ENCODE measurements around the gene ANO3. TPM values are rescaled to one million over a fixed set of nuclear protein-coding genes. Genes with fewer than 3 reads are reported as not detected.
"Not testable (repeated sequence)": the region's sequence is repeated elsewhere in the genome, so short reads cannot be mapped to it uniquely, and the experiment has no call there.

Gene ANO3
- total RNA-seq, 2 experiments from 2014 or later: not detected

- H3K36me3 Mint-ChIP-seq (ENCODE audit: low read depth): no peaks in the 10 kb centered on the region
- intact Hi-C loops (cut with DNase I, micrococcal nuclease): no loop called here
- Histone ChIP-seq H3K36me3 (ENCODE audit: insufficient read depth, low read length) (no peaks in the 10 kb centered on the region), H3K9me3 (ENCODE audit: control insufficient read depth in 1 of 2, insufficient read depth in 1 of 2, low read length in 2 of 2) (peaks cover 0 to 4% of the 10 kb centered on the region in 2 experiments), H3K4me1 (ENCODE audit: insufficient read depth, low read length) (no peaks in the 10 kb centered on the region), H3K27ac (ENCODE audit: low read depth in 1 of 2, low read length in 2 of 2) (no peak overlapping the region), H3K4me3 (ENCODE audit: low read length) (no peak overlapping the region), H3K27me3 (ENCODE audit: control insufficient read depth in 1 of 2, insufficient read depth in 2 of 2, low read length in 2 of 2) (no peaks in the 10 kb centered on the region)
- no peak overlapping the region for H3K4me3 Mint-ChIP-seq
- no peak for TF ChIP-seq CTCF (IDR thresholded peaks at IDR 0.05)
- no peaks in the 10 kb centered on the region for H3K4me1 Mint-ChIP-seq (ENCODE audit: low read depth)
- ChIA-PET POLR2A (no interaction called here), CTCF (no interaction called here)
- no peaks in the 10 kb centered on the region for H3K27me3 Mint-ChIP-seq
- DNase-seq (no peak), ATAC-seq (ENCODE audit: poor library complexity) (no peak)
- H3K27ac Mint-ChIP-seq: no peak overlapping the region
- peaks cover 9% of the 10 kb centered on the region for H3K9me3 Mint-ChIP-seq
Measured at GRCh38 chr11:26632691-26633159, 300.8 kb downstream of the ANO3 start.

- DNase-seq; POLR2A ChIA-PET; H3K9me3 ChIP-seq (ENCODE audit: control insufficient read depth in 1 of 2, insufficient read depth in 1 of 2, low read length in 2 of 2); intact Hi-C loops (cut with DNase I, micrococcal nuclease); H3K27ac Mint-ChIP-seq; H3K36me3 ChIP-seq (ENCODE audit: insufficient read depth, low read length); H3K4me3 Mint-ChIP-seq; H3K9me3 Mint-ChIP-seq; H3K4me1 Mint-ChIP-seq (ENCODE audit: low read depth); H3K27ac ChIP-seq (ENCODE audit: low read depth in 1 of 2, low read length in 2 of 2); H3K27me3 ChIP-seq (ENCODE audit: control insufficient read depth in 1 of 2, insufficient read depth in 2 of 2, low read length in 2 of 2); H3K4me3 ChIP-seq (ENCODE audit: low read length); H3K36me3 Mint-ChIP-seq (ENCODE audit: low read depth); ATAC-seq (ENCODE audit: poor library complexity); H3K4me1 ChIP-seq (ENCODE audit: insufficient read depth, low read length); H3K27me3 Mint-ChIP-seq: not testable (repeated sequence)
- CTCF ChIA-PET: interaction anchor here (0.8 kb wide), 1 partner anchor 9 kb away, joined by 3 read pairs; no protein-coding TSS in a partner anchor
Measured at GRCh38 chr11:26643314-26643713, 311.4 kb downstream of the ANO3 start.

GRCh38 chr11:26649884-26650283 lies 318.0 kb downstream of the ANO3 start:
- H3K4me3 ChIP-seq (ENCODE audit: low read length): no peak overlapping the region
- no peaks in the 10 kb centered on the region for H3K9me3 ChIP-seq (ENCODE audit: control insufficient read depth in 1 of 2, insufficient read depth in 1 of 2, low read length in 2 of 2)
- Mint-ChIP-seq H3K4me3 (no peak overlapping the region), H3K9me3 (no peaks in the 10 kb centered on the region), H3K36me3 (ENCODE audit: low read depth) (no peaks in the 10 kb centered on the region), H3K27me3 (no peaks in the 10 kb centered on the region), H3K4me1 (ENCODE audit: low read depth) (no peaks in the 10 kb centered on the region), H3K27ac (no peak overlapping the region)
- ATAC-seq (ENCODE audit: poor library complexity) (no peak), DNase-seq (peak in 1 of 14 experiments; percentile 0)
- peak; percentile 16 for TF ChIP-seq CTCF (IDR thresholded peaks at IDR 0.05)
- no peaks in the 10 kb centered on the region for H3K27me3 ChIP-seq (ENCODE audit: control insufficient read depth in 1 of 2, insufficient read depth in 2 of 2, low read length in 2 of 2)
- intact Hi-C loops (cut with DNase I, micrococcal nuclease): no loop called here
- ChIA-PET CTCF (no interaction called here), POLR2A (no interaction called here)
- no peaks in the 10 kb centered on the region for H3K4me1 ChIP-seq (ENCODE audit: insufficient read depth, low read length)
- no peaks in the 10 kb centered on the region for H3K36me3 ChIP-seq (ENCODE audit: insufficient read depth, low read length)
- H3K27ac ChIP-seq (ENCODE audit: low read depth in 1 of 2, low read length in 2 of 2): no peak overlapping the region

GRCh38 chr11:26651916-26652315 lies 320.0 kb downstream of the ANO3 start:
- no peaks in the 10 kb centered on the region for H3K27me3 ChIP-seq (ENCODE audit: control insufficient read depth in 1 of 2, insufficient read depth in 2 of 2, low read length in 2 of 2)

More at GRCh38 chr11:26651916-26652315, 320.0 kb downstream of the ANO3 start:
- ATAC-seq (ENCODE audit: poor library complexity) (no peak), DNase-seq (no peak)
- Histone ChIP-seq H3K4me1 (ENCODE audit: insufficient read depth, low read length) (no peaks in the 10 kb centered on the region), H3K27ac (ENCODE audit: low read depth in 1 of 2, low read length in 2 of 2) (no peak overlapping the region), H3K4me3 (ENCODE audit: low read length) (no peak overlapping the region), H3K9me3 (ENCODE audit: control insufficient read depth in 1 of 2, insufficient read depth in 1 of 2, low read length in 2 of 2) (no peaks in the 10 kb centered on the region), H3K36me3 (ENCODE audit: insufficient read depth, low read length) (no peaks in the 10 kb centered on the region)
- H3K4me1 Mint-ChIP-seq (ENCODE audit: low read depth): no peaks in the 10 kb centered on the region
- no peaks in the 10 kb centered on the region for H3K9me3 Mint-ChIP-seq
- CTCF ChIA-PET: no interaction called here
- POLR2A ChIA-PET: no interaction called here
- H3K27ac Mint-ChIP-seq: no peak overlapping the region
- no peaks in the 10 kb centered on the region for H3K27me3 Mint-ChIP-seq
- no peak overlapping the region for H3K4me3 Mint-ChIP-seq
- intact Hi-C loops (cut with DNase I, micrococcal nuclease): no loop called here
- no peak for TF ChIP-seq CTCF (IDR thresholded peaks at IDR 0.05)
- H3K36me3 Mint-ChIP-seq (ENCODE audit: low read depth): no peaks in the 10 kb centered on the region
